ENCODE results near the gene KLHL5.

The KLHL5 gene

DNA sequence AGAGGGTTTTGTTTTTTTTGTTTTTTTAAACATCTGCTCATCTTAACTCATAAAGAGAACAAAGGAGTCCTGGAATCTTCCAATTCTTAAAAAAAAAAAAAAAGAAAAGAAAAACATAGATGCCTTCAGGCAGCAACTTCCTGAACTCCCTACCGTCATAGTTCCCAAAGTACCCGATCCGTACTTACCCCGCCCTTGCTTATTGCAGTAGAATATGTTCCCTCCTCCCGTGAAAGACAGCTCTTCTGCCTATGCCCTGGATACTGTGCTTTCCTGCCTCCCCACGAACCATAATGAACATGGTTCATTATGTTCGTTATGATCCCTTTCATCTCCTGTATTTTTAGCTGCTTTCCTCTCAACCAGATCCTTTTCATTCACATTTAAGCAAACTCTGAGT lies 40.3 kb downstream of the KLHL5 start:
- H3K27me3 ChIP-seq (ENCODE audit: control insufficient read depth, insufficient read depth, low read length), result no peaks in the 10 kb centered on the region
- H3K9me3 ChIP-seq (ENCODE audit: control insufficient read depth, insufficient read depth, low read depth, low read length), result no peaks in the 10 kb centered on the region
- no peak overlapping the region for H3K27ac ChIP-seq (ENCODE audit: low read depth, low read length)
- no peaks in the 10 kb centered on the region for H3K4me1 ChIP-seq (ENCODE audit: control insufficient read depth, insufficient read depth, low read length)
- no peak overlapping the region for H3K9ac ChIP-seq (ENCODE audit: low read length)
- peaks cover 12% of the 10 kb centered on the region for H3K36me3 ChIP-seq (ENCODE audit: control insufficient read depth, insufficient read depth, low read length)
- no peak overlapping the region for H3K4me3 ChIP-seq (ENCODE audit: low read depth, low read length)

DNA sequence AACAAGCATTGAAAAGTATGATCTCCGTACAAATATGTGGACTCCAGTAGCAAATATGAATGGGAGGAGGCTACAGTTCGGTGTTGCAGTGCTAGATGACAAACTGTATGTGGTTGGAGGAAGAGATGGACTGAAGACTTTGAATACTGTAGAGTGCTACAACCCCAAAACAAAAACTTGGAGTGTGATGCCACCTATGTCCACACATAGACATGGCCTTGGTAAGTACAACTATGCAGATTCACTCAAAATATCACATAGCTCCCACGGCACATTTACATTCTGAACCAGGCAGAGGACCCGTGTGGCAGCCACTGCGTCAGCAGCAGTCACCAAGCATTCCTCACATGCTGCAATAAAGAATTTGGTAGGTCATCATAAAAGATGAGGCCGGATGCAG lies 41.3 kb downstream of the KLHL5 start:
- Histone ChIP-seq H3K27me3 (ENCODE audit: control insufficient read depth, insufficient read depth, low read length) (no peaks in the 10 kb centered on the region), H3K4me3 (ENCODE audit: low read depth, low read length) (no peak overlapping the region), H3K36me3 (ENCODE audit: control insufficient read depth, insufficient read depth, low read length) (peaks cover 10% of the 10 kb centered on the region), H3K27ac (ENCODE audit: low read depth, low read length) (no peak overlapping the region), H3K9ac (ENCODE audit: low read length) (no peak overlapping the region), H3K4me1 (ENCODE audit: control insufficient read depth, insufficient read depth, low read length) (no peaks in the 10 kb centered on the region), H3K9me3 (ENCODE audit: control insufficient read depth, insufficient read depth, low read depth, low read length) (no peaks in the 10 kb centered on the region)

DNA sequence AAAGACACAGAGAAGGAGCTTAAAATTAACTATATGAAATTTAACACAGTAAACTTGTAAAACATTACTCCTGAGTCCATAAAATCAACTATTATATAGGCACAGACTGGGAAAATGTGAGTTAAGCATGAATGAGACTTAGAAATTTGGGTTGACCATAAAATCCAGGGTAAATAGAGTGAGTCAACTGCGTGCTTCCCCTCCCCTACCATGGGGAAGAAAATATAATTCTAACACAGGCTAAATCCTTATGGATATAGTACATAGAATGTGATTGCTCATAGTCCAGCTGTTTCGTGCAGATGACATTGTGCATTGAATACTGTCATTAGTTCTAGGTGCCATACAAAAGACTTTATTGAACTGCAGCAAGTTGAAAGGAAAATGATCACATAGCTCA lies 42.2 kb downstream of the KLHL5 start:
- H3K36me3 ChIP-seq (ENCODE audit: control insufficient read depth, insufficient read depth, low read length), result peaks cover 10% of the 10 kb centered on the region
- H3K27me3 ChIP-seq (ENCODE audit: control insufficient read depth, insufficient read depth, low read length), result no peaks in the 10 kb centered on the region
- H3K4me3 ChIP-seq (ENCODE audit: low read depth, low read length), result no peak overlapping the region
- no peak overlapping the region for H3K27ac ChIP-seq (ENCODE audit: low read depth, low read length)
- no peaks in the 10 kb centered on the region for H3K4me1 ChIP-seq (ENCODE audit: control insufficient read depth, insufficient read depth, low read length)
- no peak overlapping the region for H3K9ac ChIP-seq (ENCODE audit: low read length)
- no peaks in the 10 kb centered on the region for H3K9me3 ChIP-seq (ENCODE audit: control insufficient read depth, insufficient read depth, low read depth, low read length)

DNA sequence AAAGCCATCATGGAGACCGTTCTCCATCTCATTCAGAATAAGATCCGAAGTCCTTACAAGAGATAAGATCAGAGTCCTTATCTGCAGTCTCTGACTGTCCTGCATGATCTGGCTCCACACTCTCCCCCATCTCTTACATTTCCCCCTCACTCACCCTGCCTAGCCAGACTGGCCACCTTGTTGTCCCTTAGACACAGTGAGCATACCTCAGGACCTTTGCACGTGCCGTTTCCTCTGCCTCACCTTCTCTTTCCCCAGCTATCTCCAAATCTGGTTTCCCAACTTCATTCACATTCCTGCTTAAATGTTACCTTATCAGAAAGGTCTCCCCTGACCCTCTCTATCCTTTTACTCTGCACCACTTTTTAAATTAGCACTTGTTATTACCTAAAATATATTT lies 44.0 kb downstream of the KLHL5 start:
- no peak overlapping the region for H3K27ac ChIP-seq (ENCODE audit: low read depth, low read length)
- H3K27me3 ChIP-seq (ENCODE audit: control insufficient read depth, insufficient read depth, low read length), result no peaks in the 10 kb centered on the region
- H3K9ac ChIP-seq (ENCODE audit: low read length), result no peak overlapping the region
- H3K36me3 ChIP-seq (ENCODE audit: control insufficient read depth, insufficient read depth, low read length), result peaks cover 10% of the 10 kb centered on the region
- no peak overlapping the region for H3K4me3 ChIP-seq (ENCODE audit: low read depth, low read length)
- H3K4me1 ChIP-seq (ENCODE audit: control insufficient read depth, insufficient read depth, low read length), result no peaks in the 10 kb centered on the region
- H3K9me3 ChIP-seq (ENCODE audit: control insufficient read depth, insufficient read depth, low read depth, low read length), result no peaks in the 10 kb centered on the region

DNA sequence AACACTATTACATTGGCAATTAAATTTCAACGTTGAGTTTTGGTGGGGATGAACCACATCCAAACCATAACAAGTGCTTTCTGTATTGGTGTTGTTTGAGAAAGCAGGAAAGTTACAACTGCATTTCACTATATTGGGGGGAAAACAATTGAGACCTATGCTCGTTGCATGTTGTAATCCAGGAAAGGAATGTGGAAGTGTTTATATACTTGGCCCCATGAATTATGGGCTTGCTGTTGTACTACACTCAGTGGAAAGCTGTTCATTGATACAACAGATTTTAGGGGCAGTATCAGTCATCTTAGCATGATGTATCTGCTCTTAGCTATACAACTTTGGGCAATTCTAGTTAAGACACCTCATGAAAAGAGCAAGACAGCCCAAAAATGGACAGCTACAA lies 52.4 kb downstream of the KLHL5 start:
- Histone ChIP-seq H3K9me3 (ENCODE audit: control insufficient read depth, insufficient read depth, low read depth, low read length) (no peaks in the 10 kb centered on the region), H3K36me3 (ENCODE audit: control insufficient read depth, insufficient read depth, low read length) (peaks cover 8% of the 10 kb centered on the region; the same call in 1 of the 2 replicates), H3K27ac (ENCODE audit: low read depth, low read length) (no peak overlapping the region), H3K4me3 (ENCODE audit: low read depth, low read length) (no peak overlapping the region), H3K9ac (ENCODE audit: low read length) (no peak overlapping the region), H3K27me3 (ENCODE audit: control insufficient read depth, insufficient read depth, low read length) (no peaks in the 10 kb centered on the region), H3K4me1 (ENCODE audit: control insufficient read depth, insufficient read depth, low read length) (no peaks in the 10 kb centered on the region)

DNA sequence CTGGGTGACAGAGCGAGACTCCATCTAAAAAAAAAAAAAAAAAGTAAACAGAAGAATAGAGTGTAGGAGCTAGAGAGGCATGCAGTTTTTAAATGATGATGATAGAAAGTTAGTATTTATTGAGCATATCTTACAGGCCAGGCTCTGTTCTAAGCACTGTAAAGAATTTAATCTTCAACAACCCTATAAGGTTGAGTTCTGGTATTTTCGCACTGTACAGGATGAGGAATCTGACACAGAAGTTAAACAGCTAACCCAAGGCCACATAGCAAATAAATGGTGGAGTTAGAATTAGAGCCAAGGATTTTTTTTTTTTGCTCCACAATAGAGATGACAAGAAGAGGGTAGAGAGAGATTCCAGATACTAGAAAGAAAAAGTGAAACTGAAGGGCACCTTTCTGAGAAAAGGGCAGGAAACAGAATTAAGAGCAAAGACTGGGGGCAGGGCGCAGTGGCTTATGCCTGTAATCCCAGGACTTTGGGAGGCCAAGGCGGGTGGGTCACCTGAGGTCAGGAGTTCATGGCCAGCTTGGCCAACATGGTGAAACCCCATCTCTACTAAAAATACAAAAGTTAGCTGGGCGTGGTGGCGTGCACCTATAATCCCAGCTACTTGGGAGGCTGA lies 56.1 kb downstream of the KLHL5 start:
- Histone ChIP-seq H3K9me3 (ENCODE audit: control insufficient read depth, insufficient read depth, low read depth, low read length) (no peaks in the 10 kb centered on the region), H3K9ac (ENCODE audit: low read length) (no peak overlapping the region), H3K27me3 (ENCODE audit: control insufficient read depth, insufficient read depth, low read length) (no peaks in the 10 kb centered on the region), H3K27ac (ENCODE audit: low read depth, low read length) (no peak overlapping the region), H3K36me3 (ENCODE audit: control insufficient read depth, insufficient read depth, low read length) (peaks cover 8% of the 10 kb centered on the region; the same call in 1 of the 2 replicates), H3K4me3 (ENCODE audit: low read depth, low read length) (no peak overlapping the region), H3K4me1 (ENCODE audit: control insufficient read depth, insufficient read depth, low read length) (no peaks in the 10 kb centered on the region)

DNA sequence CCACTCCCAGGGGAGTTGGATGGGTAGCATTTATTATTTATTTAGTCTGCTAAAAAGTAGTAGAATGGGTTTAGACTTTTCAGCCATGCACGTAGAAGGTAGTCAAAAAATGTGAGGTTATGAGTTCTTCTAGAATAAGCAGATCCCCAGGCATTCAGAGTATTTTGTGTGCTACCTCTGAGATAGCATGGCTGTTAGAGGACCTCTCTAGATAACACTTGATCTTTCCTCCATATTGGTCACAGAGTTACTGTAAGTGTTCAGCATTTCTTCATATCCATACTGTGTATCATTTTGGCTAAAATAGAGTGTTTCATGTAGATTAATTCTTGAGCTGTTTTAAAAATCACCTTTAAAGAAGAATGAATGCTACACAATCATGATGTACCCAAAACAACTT lies 58.4 kb downstream of the KLHL5 start:
- H3K36me3 ChIP-seq (ENCODE audit: control insufficient read depth, insufficient read depth, low read length), result no peaks in the 10 kb centered on the region; the same call in 1 of the 2 replicates
- no peaks in the 10 kb centered on the region for H3K27me3 ChIP-seq (ENCODE audit: control insufficient read depth, insufficient read depth, low read length)

DNA sequence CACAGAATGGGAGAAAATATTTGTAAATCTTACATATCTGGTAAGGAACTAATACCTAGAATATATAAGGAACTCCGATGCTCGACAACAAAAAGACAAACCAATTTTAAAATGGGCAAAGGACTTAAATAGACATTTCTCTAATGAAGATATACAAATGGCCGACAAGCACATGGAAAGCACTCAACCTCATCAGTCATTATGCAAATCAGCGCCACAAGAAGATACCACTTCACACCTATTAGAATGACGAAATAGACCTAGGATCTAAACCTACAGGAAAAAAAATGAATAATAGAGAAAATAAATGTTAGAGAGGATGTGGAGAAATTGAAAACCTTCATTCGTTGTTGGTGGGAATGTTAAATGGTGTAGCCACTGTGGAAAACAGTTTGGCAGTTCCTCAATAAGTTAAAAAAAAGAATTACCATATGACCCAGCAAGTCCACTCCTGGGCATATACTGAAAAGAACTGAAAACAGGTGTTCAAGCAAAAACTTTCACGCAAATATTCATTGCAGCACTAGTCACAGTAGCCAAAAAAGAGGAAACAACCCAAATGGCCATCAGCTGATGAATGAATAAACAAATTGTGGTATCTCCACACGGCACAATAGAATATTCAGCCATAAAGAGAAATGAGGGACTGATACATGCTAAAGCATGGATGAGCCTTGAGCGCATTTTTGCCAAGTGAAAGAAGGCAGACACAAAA lies 63.0 kb downstream of the KLHL5 start:
- Histone ChIP-seq H3K9me3 (ENCODE audit: control insufficient read depth, insufficient read depth, low read depth, low read length) (peaks cover 7% of the 10 kb centered on the region; the same call in 1 of the 2 replicates), H3K9ac (ENCODE audit: low read length) (no peak overlapping the region), H3K27me3 (ENCODE audit: control insufficient read depth, insufficient read depth, low read length) (no peaks in the 10 kb centered on the region), H3K27ac (ENCODE audit: low read depth, low read length) (no peak overlapping the region), H3K4me3 (ENCODE audit: low read depth, low read length) (no peak overlapping the region), H3K36me3 (ENCODE audit: control insufficient read depth, insufficient read depth, low read length) (no peaks in the 10 kb centered on the region), H3K4me1 (ENCODE audit: control insufficient read depth, insufficient read depth, low read length) (no peaks in the 10 kb centered on the region)

More for the DNA sequence above, 58.4 kb downstream of the KLHL5 start:
- no peaks in the 10 kb centered on the region for H3K9me3 ChIP-seq (ENCODE audit: control insufficient read depth, insufficient read depth, low read depth, low read length)
- H3K27ac ChIP-seq (ENCODE audit: low read depth, low read length), result no peak overlapping the region
- no peak overlapping the region for H3K4me3 ChIP-seq (ENCODE audit: low read depth, low read length)
- H3K4me1 ChIP-seq (ENCODE audit: control insufficient read depth, insufficient read depth, low read length), result no peaks in the 10 kb centered on the region
- no peak overlapping the region for H3K9ac ChIP-seq (ENCODE audit: low read length)

DNA sequence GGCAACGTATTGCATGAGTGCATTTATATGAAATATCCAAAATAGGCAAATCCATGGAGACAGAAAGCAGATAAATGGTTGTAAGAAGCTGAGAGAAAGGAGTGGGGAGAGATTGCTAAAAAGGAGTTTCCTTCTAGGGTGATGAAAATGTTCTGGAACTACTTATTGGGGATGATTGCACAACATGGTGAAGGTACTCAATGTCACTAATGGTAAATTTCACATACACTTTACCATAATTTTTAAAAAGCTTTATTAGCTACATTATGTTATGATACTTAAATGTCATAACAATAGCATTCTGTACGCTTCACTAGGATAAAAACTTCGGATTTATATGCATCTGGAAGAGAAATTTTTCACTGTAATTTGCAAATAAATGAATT lies 63.6 kb downstream of the KLHL5 start:
- Histone ChIP-seq H3K9me3 (ENCODE audit: control insufficient read depth, insufficient read depth, low read depth, low read length) (peaks cover 13% of the 10 kb centered on the region; the same call in 1 of the 2 replicates), H3K36me3 (ENCODE audit: control insufficient read depth, insufficient read depth, low read length) (no peaks in the 10 kb centered on the region), H3K27ac (ENCODE audit: low read depth, low read length) (no peak overlapping the region), H3K27me3 (ENCODE audit: control insufficient read depth, insufficient read depth, low read length) (no peaks in the 10 kb centered on the region), H3K4me3 (ENCODE audit: low read depth, low read length) (no peak overlapping the region), H3K9ac (ENCODE audit: low read length) (no peak overlapping the region), H3K4me1 (ENCODE audit: control insufficient read depth, insufficient read depth, low read length) (no peaks in the 10 kb centered on the region)

DNA sequence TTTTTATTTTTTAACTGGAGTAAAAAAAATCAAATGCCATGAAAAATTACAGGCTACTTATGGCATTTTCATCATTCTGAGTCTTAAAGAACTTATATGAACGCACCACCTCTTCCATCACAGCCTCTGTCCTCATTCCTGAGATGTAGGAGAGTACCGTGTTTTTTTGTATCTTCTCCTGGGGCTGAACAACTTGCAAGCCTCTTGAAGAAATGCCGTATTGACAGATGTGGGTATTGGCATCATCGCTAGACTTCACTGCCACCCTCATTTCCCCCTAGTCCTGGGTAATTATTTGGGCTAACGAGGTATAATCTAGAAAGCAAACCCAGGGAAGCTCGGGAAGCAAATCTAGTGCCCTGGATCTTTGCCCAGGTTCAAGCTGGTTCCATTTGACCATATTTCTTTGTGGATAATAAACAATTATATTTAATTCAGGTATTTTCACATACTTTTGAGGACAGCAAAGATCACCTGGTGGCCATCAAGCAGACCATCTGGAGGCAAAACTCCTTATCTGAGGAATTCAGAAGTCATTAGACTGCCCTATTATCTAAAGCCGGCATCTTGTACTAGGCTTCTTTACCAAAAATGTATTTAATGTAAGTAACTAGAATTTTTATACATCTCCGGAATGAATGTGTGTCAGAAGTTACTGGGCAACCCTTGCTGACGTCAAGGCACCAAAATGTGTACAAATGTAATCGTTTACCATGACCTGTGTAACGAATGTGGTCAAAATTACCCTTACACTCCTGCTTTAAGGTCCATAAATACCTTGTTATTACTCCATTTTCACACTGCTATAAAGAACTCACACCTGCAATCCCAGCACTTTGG lies 64.4 kb downstream of the KLHL5 start:
- peaks cover 13% of the 10 kb centered on the region; the same call in 1 of the 2 replicates for H3K9me3 ChIP-seq (ENCODE audit: control insufficient read depth, insufficient read depth, low read depth, low read length)
- no peak overlapping the region for H3K9ac ChIP-seq (ENCODE audit: low read length)
- no peak overlapping the region for H3K4me3 ChIP-seq (ENCODE audit: low read depth, low read length)
- no peak overlapping the region for H3K27ac ChIP-seq (ENCODE audit: low read depth, low read length)
- no peaks in the 10 kb centered on the region for H3K27me3 ChIP-seq (ENCODE audit: control insufficient read depth, insufficient read depth, low read length)
- no peaks in the 10 kb centered on the region for H3K4me1 ChIP-seq (ENCODE audit: control insufficient read depth, insufficient read depth, low read length)
- H3K36me3 ChIP-seq (ENCODE audit: control insufficient read depth, insufficient read depth, low read length), result no peaks in the 10 kb centered on the region

DNA sequence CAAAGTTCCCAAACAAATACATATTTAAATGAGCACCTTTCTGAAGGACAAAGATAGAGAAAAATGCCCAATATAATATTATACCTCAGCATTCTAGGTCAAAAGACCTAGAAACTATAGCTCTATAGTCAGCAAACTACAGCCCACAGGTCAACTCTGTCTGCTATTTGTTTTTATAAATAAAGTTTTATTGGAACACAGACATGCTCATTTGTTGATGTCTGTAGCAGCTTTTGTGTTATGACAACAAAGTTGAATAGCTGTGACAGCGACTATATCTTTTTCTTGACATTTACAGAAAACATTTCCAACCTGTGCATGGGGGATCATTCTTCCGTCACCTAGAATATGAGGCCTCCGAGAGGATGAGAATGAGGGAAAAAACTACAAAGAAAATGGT lies 71.6 kb downstream of the KLHL5 start:
- Histone ChIP-seq H3K27me3 (ENCODE audit: control insufficient read depth, insufficient read depth, low read length) (no peaks in the 10 kb centered on the region), H3K27ac (ENCODE audit: low read depth, low read length) (no peak overlapping the region), H3K4me1 (ENCODE audit: control insufficient read depth, insufficient read depth, low read length) (peaks cover 4% of the 10 kb centered on the region; the same call in 1 of the 2 replicates), H3K9ac (ENCODE audit: low read length) (no peak overlapping the region), H3K9me3 (ENCODE audit: control insufficient read depth, insufficient read depth, low read depth, low read length) (peaks cover 13% of the 10 kb centered on the region; the same call in 1 of the 2 replicates), H3K4me3 (ENCODE audit: low read depth, low read length) (no peak overlapping the region), H3K36me3 (ENCODE audit: control insufficient read depth, insufficient read depth, low read length) (no peaks in the 10 kb centered on the region)

Data from HUES6 (cell line).